ENCODE results near the gene SESTD1.
"Not testable (repeated sequence)": the region's sequence is repeated elsewhere in the genome, so short reads cannot be mapped to it uniquely, and the experiment has no call there.

The SESTD1 gene

GRCh38 chr2:179262077-179262660 is 2.5 kb downstream of the SESTD1 start:
- Histone ChIP-seq H3K4me1 (ENCODE audit: insufficient read depth, low read length) (peaks cover 12% of the 10 kb centered on the region), H3K36me3 (ENCODE audit: insufficient read depth, low read length) (no peaks in the 10 kb centered on the region), H3K9me3 (ENCODE audit: low read length) (peaks cover 3% of the 10 kb centered on the region), H2AFZ (ENCODE audit: low read depth, low read length) (no peak overlapping the region), H3K4me3 (ENCODE audit: low read length) (peak overlapping the region; percentile 96), H3K27me3 (ENCODE audit: insufficient read depth, low read length) (no peaks in the 10 kb centered on the region)

GRCh38 chr2:179261151-179261825 is 3.3 kb downstream of the SESTD1 start:
- H3K27me3 ChIP-seq (ENCODE audit: insufficient read depth, low read length), result no peaks in the 10 kb centered on the region
- no peak overlapping the region for H2AFZ ChIP-seq (ENCODE audit: low read depth, low read length)
- no peak overlapping the region for H3K4me3 ChIP-seq (ENCODE audit: low read length)
- peaks cover 4% of the 10 kb centered on the region for H3K9me3 ChIP-seq (ENCODE audit: low read length)
- no peaks in the 10 kb centered on the region for H3K36me3 ChIP-seq (ENCODE audit: insufficient read depth, low read length)
- peaks cover 12% of the 10 kb centered on the region for H3K4me1 ChIP-seq (ENCODE audit: insufficient read depth, low read length)

DNA sequence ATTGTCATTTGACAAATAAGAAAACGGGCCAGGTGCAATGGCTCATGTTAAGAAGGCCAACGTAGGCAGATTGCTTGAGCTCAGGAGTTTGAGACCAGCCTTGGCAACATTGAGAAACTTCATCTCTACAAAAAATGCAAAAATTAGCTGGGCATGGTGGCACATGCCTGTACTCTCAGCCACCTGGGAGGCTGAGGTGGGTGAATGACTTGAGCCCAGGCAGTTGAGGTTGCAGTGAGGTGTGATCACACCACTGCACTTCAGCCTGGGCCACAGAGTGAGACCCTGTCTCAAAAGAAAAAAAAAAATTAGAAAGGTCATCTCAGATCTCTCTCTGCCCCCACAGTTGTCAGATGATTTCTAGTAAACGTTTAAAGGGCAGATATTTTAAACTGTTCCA is 4.4 kb downstream of the SESTD1 start:
- no peak overlapping the region for H2AFZ ChIP-seq (ENCODE audit: low read depth, low read length)
- H3K36me3 ChIP-seq (ENCODE audit: insufficient read depth, low read length), result no peaks in the 10 kb centered on the region
- peaks cover 9% of the 10 kb centered on the region for H3K9me3 ChIP-seq (ENCODE audit: low read length)
- H3K4me3 ChIP-seq (ENCODE audit: low read length), result no peak overlapping the region
- H3K4me1 ChIP-seq (ENCODE audit: insufficient read depth, low read length), result peaks cover 12% of the 10 kb centered on the region
- H3K27me3 ChIP-seq (ENCODE audit: insufficient read depth, low read length), result no peaks in the 10 kb centered on the region

DNA sequence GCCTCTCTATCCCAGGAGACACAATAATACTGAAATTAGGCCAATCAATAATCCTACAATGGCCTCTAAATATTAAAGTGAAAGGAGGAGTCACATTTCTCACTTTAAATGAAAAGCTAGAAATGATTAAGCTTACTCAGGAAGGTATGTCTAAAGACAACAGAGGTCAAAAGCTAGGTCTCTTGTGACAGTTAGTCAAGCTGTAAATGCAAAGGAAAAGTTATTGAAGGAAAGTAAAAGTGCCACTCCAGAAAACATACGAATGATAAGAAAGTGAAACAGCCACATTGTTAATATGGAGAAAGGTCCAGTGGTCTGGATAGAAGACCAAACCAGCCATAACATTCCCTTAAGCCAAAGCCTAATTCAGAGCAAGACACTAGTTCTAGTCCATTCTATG is 9.5 kb downstream of the SESTD1 start:
- Histone ChIP-seq H3K27me3 (ENCODE audit: insufficient read depth, low read length) (no peaks in the 10 kb centered on the region), H3K9me3 (ENCODE audit: low read length) (peaks cover 10% of the 10 kb centered on the region), H2AFZ (ENCODE audit: low read depth, low read length) (no peak overlapping the region), H3K4me1 (ENCODE audit: insufficient read depth, low read length) (no peaks in the 10 kb centered on the region), H3K4me3 (ENCODE audit: low read length) (no peak overlapping the region), H3K36me3 (ENCODE audit: insufficient read depth, low read length) (peaks cover 3% of the 10 kb centered on the region)

GRCh38 chr2:179253226-179253625 is 11.4 kb downstream of the SESTD1 start:
- Histone ChIP-seq H2AFZ (ENCODE audit: low read depth, low read length) (no peak overlapping the region), H3K9me3 (ENCODE audit: low read length) (peaks cover 10% of the 10 kb centered on the region), H3K4me3 (ENCODE audit: low read length) (no peak overlapping the region), H3K27me3 (ENCODE audit: insufficient read depth, low read length) (no peaks in the 10 kb centered on the region), H3K36me3 (ENCODE audit: insufficient read depth, low read length) (peaks cover 3% of the 10 kb centered on the region), H3K4me1 (ENCODE audit: insufficient read depth, low read length) (no peaks in the 10 kb centered on the region)

GRCh38 chr2:179252423-179252822 is 12.2 kb downstream of the SESTD1 start:
- H3K4me3 ChIP-seq (ENCODE audit: low read length), result no peak overlapping the region
- H3K36me3 ChIP-seq (ENCODE audit: insufficient read depth, low read length), result peaks cover 3% of the 10 kb centered on the region
- no peaks in the 10 kb centered on the region for H3K4me1 ChIP-seq (ENCODE audit: insufficient read depth, low read length)
- H2AFZ ChIP-seq (ENCODE audit: low read depth, low read length), result no peak overlapping the region
- H3K9me3 ChIP-seq (ENCODE audit: low read length), result peaks cover 10% of the 10 kb centered on the region
- H3K27me3 ChIP-seq (ENCODE audit: insufficient read depth, low read length), result no peaks in the 10 kb centered on the region

- Histone ChIP-seq H2AFZ (ENCODE audit: low read depth, low read length) (no peak overlapping the region), H3K4me1 (ENCODE audit: insufficient read depth, low read length) (no peaks in the 10 kb centered on the region), H3K9me3 (ENCODE audit: low read length) (peaks cover 10% of the 10 kb centered on the region), H3K4me3 (ENCODE audit: low read length) (no peak overlapping the region), H3K27me3 (ENCODE audit: insufficient read depth, low read length) (no peaks in the 10 kb centered on the region), H3K36me3 (ENCODE audit: insufficient read depth, low read length) (peaks cover 3% of the 10 kb centered on the region)
Observed at GRCh38 chr2:179251870-179252269, 12.8 kb downstream of the SESTD1 start.

DNA sequence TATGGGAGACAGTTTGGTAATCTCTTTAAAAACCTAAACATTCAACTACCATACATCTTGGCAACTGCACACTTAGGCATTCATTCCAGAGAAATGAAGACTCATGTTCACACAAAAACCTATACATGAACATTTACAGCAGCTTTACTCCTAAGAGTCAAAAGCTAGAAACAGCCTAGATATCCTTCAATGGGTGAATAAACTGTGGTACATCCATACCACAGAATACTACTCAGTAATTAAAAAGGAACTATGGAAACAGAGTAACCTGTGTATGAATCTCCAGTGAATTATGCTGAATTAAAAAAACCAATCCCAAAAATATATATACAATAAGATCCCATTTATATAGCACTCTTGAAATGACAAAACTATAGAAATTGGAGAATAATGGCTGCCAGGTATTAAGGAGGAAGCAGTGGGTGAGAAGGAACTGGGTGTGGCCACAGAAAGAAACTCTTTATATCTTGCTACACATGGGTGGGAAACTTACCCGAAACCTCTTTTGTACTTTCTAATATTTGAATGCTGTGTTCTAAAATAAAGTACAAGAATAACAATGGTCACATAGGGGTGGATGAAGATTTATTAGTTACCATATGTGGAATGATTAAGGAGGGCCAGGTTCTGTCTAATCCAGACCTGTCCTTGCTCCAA is 13.7 kb downstream of the SESTD1 start:
- Histone ChIP-seq H2AFZ (ENCODE audit: low read depth, low read length) (no peak overlapping the region), H3K4me1 (ENCODE audit: insufficient read depth, low read length) (no peaks in the 10 kb centered on the region), H3K9me3 (ENCODE audit: low read length) (peaks cover 8% of the 10 kb centered on the region), H3K36me3 (ENCODE audit: insufficient read depth, low read length) (peaks cover 3% of the 10 kb centered on the region), H3K27me3 (ENCODE audit: insufficient read depth, low read length) (no peaks in the 10 kb centered on the region), H3K4me3 (ENCODE audit: low read length) (no peak overlapping the region)

GRCh38 chr2:179250095-179250494 is 14.5 kb downstream of the SESTD1 start:
- H3K27me3 ChIP-seq (ENCODE audit: insufficient read depth, low read length), result no peaks in the 10 kb centered on the region
- no peak overlapping the region for H3K4me3 ChIP-seq (ENCODE audit: low read length)
- no peaks in the 10 kb centered on the region for H3K4me1 ChIP-seq (ENCODE audit: insufficient read depth, low read length)
- no peak overlapping the region for H2AFZ ChIP-seq (ENCODE audit: low read depth, low read length)
- H3K9me3 ChIP-seq (ENCODE audit: low read length), result peaks cover 4% of the 10 kb centered on the region
- H3K36me3 ChIP-seq (ENCODE audit: insufficient read depth, low read length), result peaks cover 3% of the 10 kb centered on the region

- Histone ChIP-seq H3K27me3 (ENCODE audit: insufficient read depth, low read length) (no peaks in the 10 kb centered on the region), H2AFZ (ENCODE audit: low read depth, low read length) (no peak overlapping the region), H3K4me1 (ENCODE audit: insufficient read depth, low read length) (no peaks in the 10 kb centered on the region), H3K36me3 (ENCODE audit: insufficient read depth, low read length) (peaks cover 3% of the 10 kb centered on the region), H3K4me3 (ENCODE audit: low read length) (no peak overlapping the region), H3K9me3 (ENCODE audit: low read length) (peaks cover 4% of the 10 kb centered on the region)
Observed at GRCh38 chr2:179248024-179248348, 16.6 kb downstream of the SESTD1 start.

- H2AFZ ChIP-seq (ENCODE audit: low read depth, low read length), result no peak overlapping the region
- H3K4me1 ChIP-seq (ENCODE audit: insufficient read depth, low read length), result no peaks in the 10 kb centered on the region
- peaks cover 4% of the 10 kb centered on the region for H3K9me3 ChIP-seq (ENCODE audit: low read length)
- H3K36me3 ChIP-seq (ENCODE audit: insufficient read depth, low read length), result peaks cover 3% of the 10 kb centered on the region
- H3K4me3 ChIP-seq (ENCODE audit: low read length), result no peak overlapping the region
- no peaks in the 10 kb centered on the region for H3K27me3 ChIP-seq (ENCODE audit: insufficient read depth, low read length)
Observed at GRCh38 chr2:179247318-179248023, 17.2 kb downstream of the SESTD1 start.

DNA sequence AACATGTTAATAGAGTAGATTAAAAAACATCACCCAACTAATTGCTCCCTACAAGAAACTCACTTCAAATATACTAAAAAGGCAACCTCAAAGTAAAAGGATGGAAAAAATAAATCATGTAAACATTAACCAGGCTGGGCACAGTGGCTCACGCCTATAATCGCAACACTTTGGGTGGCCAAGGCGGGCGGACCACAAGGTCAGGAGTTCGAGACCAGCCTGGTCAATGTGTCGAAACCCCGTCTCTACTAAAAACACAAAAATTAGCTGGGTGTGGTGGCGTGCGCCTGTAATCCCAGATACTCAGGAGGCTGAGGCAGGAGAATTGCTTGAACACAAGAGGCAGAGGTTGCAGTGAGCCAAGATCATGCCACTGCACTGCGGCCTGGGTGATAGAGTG is 18.8 kb downstream of the SESTD1 start:
- not testable (repeated sequence) for H3K9me3 ChIP-seq (ENCODE audit: low read length); H2AFZ ChIP-seq (ENCODE audit: low read depth, low read length); H3K27me3 ChIP-seq (ENCODE audit: insufficient read depth, low read length); H3K4me3 ChIP-seq (ENCODE audit: low read length); H3K36me3 ChIP-seq (ENCODE audit: insufficient read depth, low read length); H3K4me1 ChIP-seq (ENCODE audit: insufficient read depth, low read length)

GRCh38 chr2:179243046-179243445 is 21.6 kb downstream of the SESTD1 start:
- H3K4me3 ChIP-seq (ENCODE audit: low read length), result no peak overlapping the region
- peaks cover 4% of the 10 kb centered on the region for H3K4me1 ChIP-seq (ENCODE audit: insufficient read depth, low read length)
- no peak overlapping the region for H2AFZ ChIP-seq (ENCODE audit: low read depth, low read length)
- H3K27me3 ChIP-seq (ENCODE audit: insufficient read depth, low read length), result no peaks in the 10 kb centered on the region
- no peaks in the 10 kb centered on the region for H3K9me3 ChIP-seq (ENCODE audit: low read length)
- H3K36me3 ChIP-seq (ENCODE audit: insufficient read depth, low read length), result no peaks in the 10 kb centered on the region

Measured in neuron (in vitro differentiated cells).